ENCODE data around the gene ERBIN.

Gene ERBIN

DNA sequence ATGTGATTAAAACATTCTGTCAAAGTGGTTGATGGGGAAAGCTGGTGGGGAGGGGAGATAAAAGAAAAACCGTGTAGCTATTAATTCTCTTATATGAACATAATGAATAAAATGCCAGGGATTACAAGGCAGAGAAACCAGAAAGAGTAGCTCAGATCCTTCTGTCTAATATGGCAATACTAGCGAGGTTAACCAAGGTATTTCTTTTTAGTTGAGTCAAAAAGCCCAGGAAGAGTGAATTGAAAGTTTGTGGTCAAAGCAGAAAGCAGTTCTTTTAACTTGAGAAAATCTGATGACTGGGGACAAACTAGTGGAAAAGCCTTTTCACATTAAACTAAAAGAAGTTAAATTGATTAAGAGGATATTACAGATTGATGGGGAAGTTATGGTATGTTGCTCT is 76.0 kb downstream of the ERBIN start:
- peaks cover 58% of the 10 kb centered on the region for H3K4me1 Mint-ChIP-seq
- H3K27ac Mint-ChIP-seq (ENCODE audit: low read depth), result peak overlapping the region; percentile 23
- no peak overlapping the region for H3K4me3 Mint-ChIP-seq
- no peaks in the 10 kb centered on the region for H3K27me3 Mint-ChIP-seq
- H3K36me3 Mint-ChIP-seq (ENCODE audit: insufficient read depth), result peaks cover 20% of the 10 kb centered on the region
- H3K9me3 Mint-ChIP-seq, result no peaks in the 10 kb centered on the region
- DNase-seq (ENCODE audit: low spot score in 2 of 2) (no peak), ATAC-seq (replicated peaks; ENCODE audit: extremely low read depth, poor library complexity, severe bottlenecking) (no peak)

DNA sequence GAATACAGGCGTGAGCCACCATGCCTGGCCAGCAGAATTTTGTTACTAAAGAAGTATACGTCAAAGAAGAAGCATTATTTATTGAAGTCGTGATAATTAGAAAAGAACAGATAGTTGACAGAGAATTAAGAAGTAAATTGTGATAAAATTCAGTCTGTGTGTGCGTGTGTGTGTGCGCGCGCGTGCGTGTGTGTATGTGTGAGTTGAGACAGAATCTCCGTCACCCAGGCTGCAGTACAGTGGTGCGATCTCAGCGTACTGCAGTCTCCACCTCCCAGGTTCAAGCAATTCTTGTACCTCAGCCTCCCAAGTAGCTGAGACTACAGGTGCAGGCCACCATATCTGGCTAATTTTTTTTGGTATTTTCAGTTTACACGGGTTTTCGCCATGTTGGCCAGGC is 77.8 kb downstream of the ERBIN start:
- Mint-ChIP-seq H3K4me3 (no peak overlapping the region), H3K9me3 (no peaks in the 10 kb centered on the region), H3K27me3 (no peaks in the 10 kb centered on the region), H3K36me3 (ENCODE audit: insufficient read depth) (peaks cover 14% of the 10 kb centered on the region), H3K4me1 (peaks cover 60% of the 10 kb centered on the region), H3K27ac (ENCODE audit: low read depth) (no peak overlapping the region)
- no peak for DNase-seq (ENCODE audit: low spot score in 2 of 2)
- no peak for ATAC-seq (replicated peaks; ENCODE audit: extremely low read depth, poor library complexity, severe bottlenecking)

DNA sequence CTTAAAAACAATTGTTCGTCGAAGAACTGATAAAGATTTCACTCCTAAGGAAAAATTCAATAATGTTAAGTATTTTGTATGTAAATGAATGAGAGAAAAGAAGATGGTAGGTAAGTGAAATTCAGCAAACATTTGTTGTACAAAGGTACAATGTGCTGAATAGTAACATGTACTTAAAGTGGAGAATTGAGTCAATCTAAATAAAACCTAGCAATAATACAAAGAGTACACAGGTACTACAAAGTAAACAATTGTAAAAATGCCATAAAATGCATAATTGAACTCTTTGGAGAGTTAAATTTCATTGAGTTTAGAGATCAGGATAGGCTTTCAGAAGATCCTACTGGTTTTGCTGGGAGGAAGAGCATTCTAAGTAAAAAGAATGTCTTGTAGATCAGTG is 82.9 kb downstream of the ERBIN start:
- ATAC-seq (replicated peaks; ENCODE audit: extremely low read depth, poor library complexity, severe bottlenecking) (no peak), DNase-seq (ENCODE audit: low spot score in 2 of 2) (no peak)
- Mint-ChIP-seq H3K27me3 (no peaks in the 10 kb centered on the region), H3K9me3 (no peaks in the 10 kb centered on the region), H3K36me3 (ENCODE audit: insufficient read depth) (peaks cover 13% of the 10 kb centered on the region), H3K4me1 (peaks cover 50% of the 10 kb centered on the region), H3K4me3 (peak overlapping the region; percentile 7), H3K27ac (ENCODE audit: low read depth) (peak overlapping the region; percentile 85)

DNA sequence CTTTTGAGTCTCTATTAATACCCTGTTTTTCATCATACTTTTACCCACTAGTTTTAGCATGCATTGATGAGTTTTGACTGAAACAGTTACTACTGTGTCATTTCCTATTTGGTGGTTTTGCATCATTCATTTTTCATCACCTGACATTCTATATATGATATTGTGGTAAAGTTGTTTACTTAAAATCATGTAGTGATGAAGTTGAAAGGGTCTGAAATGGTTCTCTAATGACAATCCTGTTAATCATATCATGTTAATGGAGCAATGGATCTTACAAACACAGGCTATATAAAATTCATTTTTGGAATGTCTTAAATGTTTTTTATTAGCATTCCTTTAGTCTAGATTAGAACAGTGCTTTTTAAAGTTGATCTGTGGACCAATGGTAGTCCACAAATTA is 84.1 kb downstream of the ERBIN start:
- Mint-ChIP-seq H3K4me1 (peaks cover 39% of the 10 kb centered on the region), H3K9me3 (no peaks in the 10 kb centered on the region), H3K4me3 (peak overlapping the region; percentile 25), H3K27ac (ENCODE audit: low read depth) (peak overlapping the region; percentile 85), H3K36me3 (ENCODE audit: insufficient read depth) (peaks cover 12% of the 10 kb centered on the region), H3K27me3 (no peaks in the 10 kb centered on the region)
- peak; percentile 95 for ATAC-seq (replicated peaks; ENCODE audit: extremely low read depth, poor library complexity, severe bottlenecking)
- no peak for DNase-seq (ENCODE audit: low spot score in 2 of 2)

DNA sequence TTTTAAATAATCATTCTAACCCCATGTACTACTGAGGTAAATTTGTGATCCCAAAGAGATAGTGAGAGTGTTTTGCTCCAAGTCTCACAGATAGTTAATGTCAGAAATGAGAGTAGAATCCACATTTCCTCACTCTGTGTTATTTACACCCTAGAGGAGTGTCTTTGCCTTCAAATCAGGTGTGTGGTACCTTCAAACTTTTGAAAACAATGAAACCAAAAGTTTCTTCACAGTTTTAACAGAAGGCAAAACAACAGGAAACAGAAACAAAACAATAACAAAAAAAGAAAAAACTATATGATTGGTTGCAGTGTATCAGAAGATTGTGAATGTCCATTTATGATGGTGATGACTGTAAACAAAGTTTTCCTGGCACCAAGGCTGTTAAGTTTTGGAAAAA is 85.9 kb downstream of the ERBIN start:
- ATAC-seq (replicated peaks; ENCODE audit: extremely low read depth, poor library complexity, severe bottlenecking) (no peak), DNase-seq (ENCODE audit: low spot score in 2 of 2) (no peak)
- no peaks in the 10 kb centered on the region for H3K9me3 Mint-ChIP-seq
- H3K4me1 Mint-ChIP-seq, result peaks cover 47% of the 10 kb centered on the region
- peaks cover 19% of the 10 kb centered on the region for H3K36me3 Mint-ChIP-seq (ENCODE audit: insufficient read depth)
- H3K27me3 Mint-ChIP-seq, result no peaks in the 10 kb centered on the region
- no peak overlapping the region for H3K4me3 Mint-ChIP-seq
- H3K27ac Mint-ChIP-seq (ENCODE audit: low read depth), result peak overlapping the region; percentile 57

DNA sequence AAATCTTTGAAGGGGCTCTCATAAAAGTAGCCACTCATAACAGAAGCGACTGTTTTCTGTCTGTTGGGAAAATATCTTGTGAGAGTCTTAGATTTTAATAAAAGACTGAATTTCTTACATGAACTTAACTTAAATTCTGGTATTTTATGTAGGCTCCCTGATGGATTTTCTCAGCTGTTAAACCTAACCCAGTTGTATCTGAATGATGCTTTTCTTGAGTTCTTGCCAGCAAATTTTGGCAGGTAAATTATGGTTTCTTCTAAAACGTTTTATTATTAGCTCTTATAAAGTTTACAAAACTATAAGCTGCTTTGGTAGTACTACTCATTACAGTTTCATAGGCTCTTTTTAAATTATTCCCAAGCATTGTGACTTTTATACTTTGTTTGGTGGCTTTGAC is 87.0 kb downstream of the ERBIN start:
- DNase-seq (ENCODE audit: low spot score in 2 of 2), result no peak
- Mint-ChIP-seq H3K27me3 (no peaks in the 10 kb centered on the region), H3K4me1 (peaks cover 56% of the 10 kb centered on the region), H3K36me3 (ENCODE audit: insufficient read depth) (peaks cover 21% of the 10 kb centered on the region), H3K4me3 (no peak overlapping the region), H3K9me3 (no peaks in the 10 kb centered on the region), H3K27ac (ENCODE audit: low read depth) (no peak overlapping the region)
- ATAC-seq (replicated peaks; ENCODE audit: extremely low read depth, poor library complexity, severe bottlenecking), result no peak

DNA sequence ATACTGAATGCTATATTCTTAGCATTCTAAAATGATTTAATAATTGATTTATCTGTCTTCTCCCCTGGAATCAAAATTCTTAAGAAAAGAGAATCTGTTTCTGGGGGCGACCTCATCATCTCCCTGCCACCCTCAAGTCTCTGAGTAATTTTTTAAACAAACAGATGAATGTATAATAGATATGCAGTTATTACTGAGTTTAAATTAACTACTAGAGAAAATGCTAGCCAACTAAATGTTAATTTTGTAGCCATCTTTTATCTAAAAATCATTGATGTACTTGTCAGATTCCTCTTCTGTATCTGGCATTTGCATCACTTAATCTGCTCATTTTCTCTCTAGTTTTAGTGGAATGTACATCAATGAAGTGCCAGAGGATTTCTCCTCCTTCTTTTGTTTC is 87.5 kb downstream of the ERBIN start:
- no peak overlapping the region for H3K27ac Mint-ChIP-seq (ENCODE audit: low read depth)
- DNase-seq (ENCODE audit: low spot score in 2 of 2), result no peak
- peaks cover 57% of the 10 kb centered on the region for H3K4me1 Mint-ChIP-seq
- ATAC-seq (replicated peaks; ENCODE audit: extremely low read depth, poor library complexity, severe bottlenecking), result no peak
- no peaks in the 10 kb centered on the region for H3K27me3 Mint-ChIP-seq
- H3K9me3 Mint-ChIP-seq, result no peaks in the 10 kb centered on the region
- H3K4me3 Mint-ChIP-seq, result no peak overlapping the region
- peaks cover 22% of the 10 kb centered on the region for H3K36me3 Mint-ChIP-seq (ENCODE audit: insufficient read depth)

DNA sequence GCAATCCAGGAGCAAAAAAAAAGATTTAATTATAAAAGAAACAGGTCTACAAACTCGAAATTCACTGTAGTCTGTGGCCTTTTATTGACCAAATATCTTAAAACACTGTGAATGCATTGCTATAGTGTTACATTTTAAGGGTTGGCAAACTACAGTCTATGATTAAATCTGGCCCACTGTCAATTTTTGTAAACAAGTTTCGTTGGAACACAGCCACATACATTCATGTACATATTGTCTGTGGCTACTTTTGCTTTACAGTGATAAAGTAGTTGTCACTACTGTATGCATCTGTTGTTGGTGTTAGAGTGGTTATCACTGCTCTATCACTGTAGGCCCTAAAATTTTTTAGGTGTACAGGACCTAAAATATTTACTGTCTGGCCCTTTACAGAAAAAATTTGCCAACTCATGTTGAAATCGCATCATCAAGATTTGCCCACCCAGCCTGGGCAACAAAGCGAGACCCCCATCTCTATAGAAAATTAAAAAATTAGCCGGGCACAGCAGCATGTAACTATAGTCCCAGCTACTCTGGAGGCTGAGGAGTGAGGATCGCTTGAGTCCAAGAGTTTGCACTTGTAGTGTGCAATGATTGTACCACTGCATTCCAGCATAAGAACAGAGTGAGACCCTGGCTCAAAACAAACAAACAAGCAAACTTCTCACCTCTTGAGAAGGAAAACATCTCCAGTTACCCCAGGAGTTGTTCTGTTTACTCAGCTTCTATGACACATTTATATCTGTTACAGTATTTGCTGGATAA is 89.0 kb downstream of the ERBIN start:
- ATAC-seq (replicated peaks; ENCODE audit: extremely low read depth, poor library complexity, severe bottlenecking), result no peak
- Mint-ChIP-seq H3K4me3 (no peak overlapping the region), H3K36me3 (ENCODE audit: insufficient read depth) (peaks cover 27% of the 10 kb centered on the region), H3K27ac (ENCODE audit: low read depth) (peak overlapping the region; percentile 6), H3K9me3 (no peaks in the 10 kb centered on the region), H3K27me3 (no peaks in the 10 kb centered on the region), H3K4me1 (peaks cover 55% of the 10 kb centered on the region)
- DNase-seq (ENCODE audit: low spot score in 2 of 2), result no peak

DNA sequence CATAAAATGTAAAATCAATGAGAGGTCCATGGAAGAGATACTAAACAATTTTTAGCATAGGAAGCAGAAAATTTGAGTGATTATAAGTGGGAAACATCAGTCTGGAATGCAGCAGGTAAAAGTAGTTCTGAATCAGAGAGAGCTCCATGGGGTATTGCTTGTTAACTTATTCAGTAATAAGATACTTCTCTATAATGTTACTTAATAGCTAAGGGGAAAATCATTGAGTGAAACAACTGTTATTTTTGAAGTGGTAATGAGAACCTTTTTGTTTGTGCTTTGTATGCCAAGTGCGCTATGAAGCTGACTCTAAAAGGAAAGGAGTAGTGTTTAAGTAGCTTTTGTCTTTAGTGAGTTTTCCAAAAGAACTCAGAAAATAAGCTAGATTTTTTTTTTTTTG is 95.2 kb downstream of the ERBIN start:
- Mint-ChIP-seq H3K9me3 (no peaks in the 10 kb centered on the region), H3K27me3 (no peaks in the 10 kb centered on the region), H3K4me3 (no peak overlapping the region), H3K27ac (ENCODE audit: low read depth) (peak overlapping the region; percentile 35), H3K4me1 (peaks cover 36% of the 10 kb centered on the region), H3K36me3 (ENCODE audit: insufficient read depth) (peaks cover 33% of the 10 kb centered on the region)
- no peak for ATAC-seq (replicated peaks; ENCODE audit: extremely low read depth, poor library complexity, severe bottlenecking)
- DNase-seq (ENCODE audit: low spot score in 2 of 2), result no peak

DNA sequence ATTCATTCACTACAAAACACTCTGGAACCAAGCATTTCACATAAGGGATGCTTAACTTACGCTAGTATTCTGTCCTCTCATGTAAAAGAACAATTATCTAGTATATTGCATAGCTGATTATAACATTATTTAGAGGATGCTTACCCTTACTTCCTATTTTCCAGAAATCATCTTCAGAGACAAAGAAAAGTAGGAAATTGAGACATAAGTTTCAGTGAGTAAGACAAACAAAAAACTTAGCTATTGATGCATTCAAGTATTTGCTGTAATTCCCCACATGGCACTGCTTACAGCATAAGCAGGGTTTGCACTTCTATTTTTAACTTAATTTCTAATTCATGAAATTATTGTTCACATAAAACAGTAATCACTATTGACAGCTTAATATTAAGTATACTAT is 112.9 kb downstream of the ERBIN start:
- no peak overlapping the region for H3K27ac Mint-ChIP-seq (ENCODE audit: low read depth)
- no peak overlapping the region for H3K4me3 Mint-ChIP-seq
- DNase-seq (ENCODE audit: low spot score in 2 of 2) (no peak), ATAC-seq (replicated peaks; ENCODE audit: extremely low read depth, poor library complexity, severe bottlenecking) (no peak)
- H3K9me3 Mint-ChIP-seq, result no peaks in the 10 kb centered on the region
- peaks cover 30% of the 10 kb centered on the region for H3K4me1 Mint-ChIP-seq
- peaks cover 32% of the 10 kb centered on the region for H3K36me3 Mint-ChIP-seq (ENCODE audit: insufficient read depth)
- no peaks in the 10 kb centered on the region for H3K27me3 Mint-ChIP-seq

DNA sequence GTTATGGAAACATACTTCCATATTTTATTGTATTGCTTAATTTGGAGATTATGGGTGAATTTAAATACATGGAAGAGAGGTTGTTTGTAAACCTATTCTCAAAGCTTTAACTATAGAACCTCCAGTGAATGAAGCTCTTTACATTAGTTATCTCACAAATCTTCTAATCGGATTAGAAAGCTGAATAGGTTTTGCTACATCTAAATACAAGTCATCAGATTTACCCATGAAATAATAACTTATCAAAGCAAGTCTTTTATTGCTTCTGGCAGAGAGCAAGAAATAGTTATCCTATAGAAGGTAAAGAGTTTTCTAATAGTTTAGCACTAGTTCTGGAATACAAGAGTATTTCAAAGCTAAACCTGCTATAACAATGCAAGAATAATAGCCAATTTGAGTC is 113.3 kb downstream of the ERBIN start:
- H3K4me3 Mint-ChIP-seq, result no peak overlapping the region
- H3K27me3 Mint-ChIP-seq, result no peaks in the 10 kb centered on the region
- peaks cover 34% of the 10 kb centered on the region for H3K4me1 Mint-ChIP-seq

DNA sequence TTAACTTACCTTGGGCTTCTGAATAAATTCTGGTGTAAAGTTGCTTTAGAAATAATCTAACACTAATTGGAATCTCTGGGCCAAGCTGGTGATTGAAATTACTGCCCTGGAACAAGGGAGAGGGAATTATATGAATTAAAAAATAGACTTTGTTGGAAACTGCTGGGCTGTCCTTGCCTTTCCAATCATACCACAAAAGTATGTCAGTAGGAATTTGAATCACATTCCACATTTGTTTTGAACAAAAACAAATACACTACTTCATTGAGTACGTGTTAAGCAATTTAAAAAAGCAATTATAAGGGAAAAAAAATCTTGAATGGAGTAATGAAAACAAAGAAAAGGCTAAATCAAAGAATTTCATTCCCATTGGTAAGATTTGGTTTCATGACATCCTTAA is 115.3 kb downstream of the ERBIN start:
- Mint-ChIP-seq H3K27me3 (no peaks in the 10 kb centered on the region), H3K4me1 (peaks cover 28% of the 10 kb centered on the region), H3K36me3 (ENCODE audit: insufficient read depth) (peaks cover 35% of the 10 kb centered on the region), H3K27ac (ENCODE audit: low read depth) (no peak overlapping the region), H3K9me3 (no peaks in the 10 kb centered on the region), H3K4me3 (no peak overlapping the region)
- DNase-seq (ENCODE audit: low spot score in 2 of 2), result no peak
- no peak for ATAC-seq (replicated peaks; ENCODE audit: extremely low read depth, poor library complexity, severe bottlenecking)

More for the DNA sequence above, 113.3 kb downstream of the ERBIN start:
- no peak for ATAC-seq (replicated peaks; ENCODE audit: extremely low read depth, poor library complexity, severe bottlenecking)
- H3K27ac Mint-ChIP-seq (ENCODE audit: low read depth), result no peak overlapping the region
- no peak for DNase-seq (ENCODE audit: low spot score in 2 of 2)
- no peaks in the 10 kb centered on the region for H3K9me3 Mint-ChIP-seq
- peaks cover 34% of the 10 kb centered on the region for H3K36me3 Mint-ChIP-seq (ENCODE audit: insufficient read depth)

DNA sequence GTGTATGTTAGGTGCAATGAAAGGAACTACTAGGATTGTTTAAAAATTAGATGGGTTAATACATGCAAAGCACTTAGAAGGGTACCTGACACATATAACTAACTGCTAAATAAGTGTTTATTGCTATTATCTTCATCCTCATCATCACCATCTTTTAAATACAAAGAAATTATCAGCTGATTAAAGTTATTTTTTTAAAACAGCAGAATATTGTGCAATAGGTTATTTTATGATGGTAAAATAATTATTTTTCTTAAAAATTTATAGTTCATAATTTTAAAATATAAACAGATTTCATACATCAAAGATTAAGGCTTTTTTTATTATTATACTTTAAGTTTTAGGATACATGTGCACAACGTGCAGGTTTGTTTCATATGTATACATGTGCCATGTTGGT is 130.9 kb downstream of the ERBIN start:
- ATAC-seq (replicated peaks; ENCODE audit: extremely low read depth, poor library complexity, severe bottlenecking) (no peak), DNase-seq (ENCODE audit: low spot score in 2 of 2) (no peak)
- Mint-ChIP-seq H3K9me3 (peaks cover 4% of the 10 kb centered on the region), H3K4me1 (peaks cover 49% of the 10 kb centered on the region), H3K27me3 (no peaks in the 10 kb centered on the region), H3K27ac (ENCODE audit: low read depth) (no peak overlapping the region), H3K4me3 (no peak overlapping the region), H3K36me3 (ENCODE audit: insufficient read depth) (peaks cover 26% of the 10 kb centered on the region)
